ENCODE results near the gene BAIAP2. TPM values are rescaled to one million over a fixed set of nuclear protein-coding genes. Genes with fewer than 3 reads are reported as not detected.
A peak's percentile ranks its signal among the peaks of the same experiment; 100 is the strongest.

BAIAP2 gene
- total and polyA plus RNA-seq, 10 of the 15 experiments (the other 5 are each of a cell fraction or from before 2014, with no cell fraction given): 0.15 to 1.2 (median 0.46) TPM; not detected in 2

GRCh38 chr17:81086789-81087551 lies 52.0 kb downstream of the BAIAP2 start:
- FAIRE-seq: no peak
- Histone ChIP-seq H3K27ac (ENCODE audit: control insufficient read depth, insufficient read depth) (no peak overlapping the region), H3K79me2 (ENCODE audit: control insufficient read depth, insufficient read depth, low read length) (no peaks in the 10 kb centered on the region), H3K9me3 (replicated peaks; ENCODE audit: control insufficient read depth, insufficient read depth, low read length) (no peaks in the 10 kb centered on the region), H3K4me3 (no peak overlapping the region), H3K4me2 (ENCODE audit: control insufficient read depth, insufficient read depth) (no peak overlapping the region), H3K36me3 (ENCODE audit: control insufficient read depth in 2 of 2, insufficient read depth in 2 of 2, low read length in 1 of 2) (no peaks in the 10 kb centered on the region), H3K4me1 (ENCODE audit: control insufficient read depth, insufficient read depth, low read length) (no peaks in the 10 kb centered on the region), H2AFZ (ENCODE audit: control insufficient read depth, low read depth, low read length) (no peak overlapping the region), H3K9ac (ENCODE audit: control insufficient read depth, insufficient read depth, low read length) (no peak overlapping the region), H4K20me1 (ENCODE audit: control insufficient read depth, insufficient read depth) (no peaks in the 10 kb centered on the region), H3K27me3 (replicated peaks in 1 of 2; ENCODE audit: control insufficient read depth in 2 of 2, insufficient read depth in 2 of 2, low read length in 1 of 2) (no peaks in the 10 kb centered on the region)
- WGBS (ENCODE audit: insufficient coverage, insufficient replicate concordance, low lambda C conversion rate, missing lambda C conversion rate): 42% methylated on average over 30 of the region's 32 CpGs
- no TSS peak for BruUV-seq (replicated peaks)
- ChIA-PET SMC1A (ENCODE audit: uncharacterized antibody, unreplicated experiment) (no interaction called here), POLR2A (no interaction called here), RAD21 (ENCODE audit: unreplicated experiment) (no interaction called here), CTCF (no interaction called here)
- TF ChIP-seq ATF7 (IDR thresholded peaks at IDR 0.05; ENCODE audit: low read depth) (no peak), HDAC6 (IDR thresholded peaks at IDR 0.05; ENCODE audit: unreplicated experiment) (no peak), BMI1 (IDR thresholded peaks at IDR 0.05; ENCODE audit: borderline replicate concordance) (no peak)
- DNase-seq (ENCODE audit: low read depth, low spot score): no peak
- intact Hi-C loops (cut with micrococcal nuclease; ENCODE audit: unreplicated experiment): no loop called here
- in situ Hi-C loops (cut with MboI): no loop called here
- ATAC-seq: peak; percentile 43; the same call in 2 of the 3 replicates

- intact Hi-C loops (cut with micrococcal nuclease; ENCODE audit: unreplicated experiment): no loop called here
- CTCF ChIA-PET: interaction anchor here (0.7 to 1.0 kb wide), 2 partner anchors 11 to 67 kb away, joined by 3 read pairs; no protein-coding TSS in a partner anchor
- no TSS peak for BruUV-seq (replicated peaks)
- Histone ChIP-seq H2AFZ (ENCODE audit: control insufficient read depth, low read depth, low read length) (no peak overlapping the region), H3K9me3 (replicated peaks; ENCODE audit: control insufficient read depth, insufficient read depth, low read length) (no peaks in the 10 kb centered on the region), H3K36me3 (ENCODE audit: control insufficient read depth in 2 of 2, insufficient read depth in 2 of 2, low read length in 1 of 2) (no peaks in the 10 kb centered on the region), H3K27me3 (replicated peaks in 1 of 2; ENCODE audit: control insufficient read depth in 2 of 2, insufficient read depth in 2 of 2, low read length in 1 of 2) (peaks cover 0 to 4% of the 10 kb centered on the region in 2 experiments; a peak in 1 of 4 replicates), H4K20me1 (ENCODE audit: control insufficient read depth, insufficient read depth) (no peaks in the 10 kb centered on the region), H3K27ac (ENCODE audit: control insufficient read depth, insufficient read depth) (no peak overlapping the region), H3K9ac (ENCODE audit: control insufficient read depth, insufficient read depth, low read length) (no peak overlapping the region), H3K79me2 (ENCODE audit: control insufficient read depth, insufficient read depth, low read length) (no peaks in the 10 kb centered on the region), H3K4me3 (no peak overlapping the region), H3K4me1 (ENCODE audit: control insufficient read depth, insufficient read depth, low read length) (peaks cover 10% of the 10 kb centered on the region), H3K4me2 (ENCODE audit: control insufficient read depth, insufficient read depth) (no peak overlapping the region)
- no peak for TF ChIP-seq NRF1 (conservative IDR thresholded peaks at IDR 0.05; ENCODE audit: low read depth, low read length)
- TF ChIP-seq CBFB (IDR thresholded peaks at IDR 0.05; ENCODE audit: low read depth): no peak
- no peak for TF ChIP-seq NR2C1 (IDR thresholded peaks at IDR 0.05)
- 0 out of 4 replicates have a peak, but pooled peaks of 1 of the 2 experiments have one; percentile 3 for TF ChIP-seq SRF (IDR thresholded peaks at IDR 0.05; ENCODE audit: low read depth in 2 of 2, low read length in 2 of 2)
- TF ChIP-seq MTA3 (IDR thresholded peaks at IDR 0.05; ENCODE audit: borderline replicate concordance, low read length): no peak
- TF ChIP-seq ZBTB33 (IDR thresholded peaks at IDR 0.05): no peak
- RAD21 ChIA-PET (ENCODE audit: unreplicated experiment): no interaction called here
- FAIRE-seq (no peak), ATAC-seq (peak; percentile 14; the same call in 1 of the 3 replicates), DNase-seq (ENCODE audit: low read depth, low spot score) (no peak)
- WGBS (ENCODE audit: insufficient coverage, insufficient replicate concordance, low lambda C conversion rate, missing lambda C conversion rate): 42% methylated on average over 19 of the region's 26 CpGs
- SMC1A ChIA-PET (ENCODE audit: uncharacterized antibody, unreplicated experiment): no interaction called here
- POLR2A ChIA-PET: no interaction called here
- in situ Hi-C loops (cut with MboI): loop anchor here (10.0 kb wide), 1 partner anchor 66 kb away; no protein-coding TSS in a partner anchor
These were observed 55.6 kb downstream of the BAIAP2 start for GRCh38 chr17:81090361-81091136.
